SK-N-MC (cell line): Measurements from ENCODE around the gene RAD51D.

Experiments used
- EZH2 ChIP-seq: fragments of 200-600 bp; sonication (generic); IDR thresholded peaks from one replicate; pipeline ENCODE4 v1.6.1; 2017; ENCODE audit warnings: antibody characterized with exemption
- FOXP2 ChIP-seq: optimal IDR thresholded peaks from 2 replicates; pipeline ENCODE3; 2011; ENCODE audit warnings: mild to moderate bottlenecking, moderate library complexity; ENCODE audit not compliant: insufficient read depth; ENCODE audit errors: extremely low read length, control extremely low read depth
- POLR2AphosphoS5 ChIP-seq: IDR thresholded peaks from 2 replicates; pipeline ENCODE4 v1.6.1; 2012; ENCODE audit warnings: mild to moderate bottlenecking, low read depth, low read length, borderline replicate concordance

GRCh38 chr17:35084987-35085386 lies 34.7 kb downstream of the RAD51D start:
- TF ChIP-seq EZH2 (no peak), POLR2AphosphoS5 (no peak), FOXP2 (no peak)
